ENCODE measurements around the gene SACM1L. TPM values are rescaled to one million over a fixed set of nuclear protein-coding genes. Genes with fewer than 3 reads are reported as not detected.

Gene SACM1L
- total RNA-seq, 4 donors from 2014 or later = 33.2 to 37.4 (median 36.2) TPM

DNA sequence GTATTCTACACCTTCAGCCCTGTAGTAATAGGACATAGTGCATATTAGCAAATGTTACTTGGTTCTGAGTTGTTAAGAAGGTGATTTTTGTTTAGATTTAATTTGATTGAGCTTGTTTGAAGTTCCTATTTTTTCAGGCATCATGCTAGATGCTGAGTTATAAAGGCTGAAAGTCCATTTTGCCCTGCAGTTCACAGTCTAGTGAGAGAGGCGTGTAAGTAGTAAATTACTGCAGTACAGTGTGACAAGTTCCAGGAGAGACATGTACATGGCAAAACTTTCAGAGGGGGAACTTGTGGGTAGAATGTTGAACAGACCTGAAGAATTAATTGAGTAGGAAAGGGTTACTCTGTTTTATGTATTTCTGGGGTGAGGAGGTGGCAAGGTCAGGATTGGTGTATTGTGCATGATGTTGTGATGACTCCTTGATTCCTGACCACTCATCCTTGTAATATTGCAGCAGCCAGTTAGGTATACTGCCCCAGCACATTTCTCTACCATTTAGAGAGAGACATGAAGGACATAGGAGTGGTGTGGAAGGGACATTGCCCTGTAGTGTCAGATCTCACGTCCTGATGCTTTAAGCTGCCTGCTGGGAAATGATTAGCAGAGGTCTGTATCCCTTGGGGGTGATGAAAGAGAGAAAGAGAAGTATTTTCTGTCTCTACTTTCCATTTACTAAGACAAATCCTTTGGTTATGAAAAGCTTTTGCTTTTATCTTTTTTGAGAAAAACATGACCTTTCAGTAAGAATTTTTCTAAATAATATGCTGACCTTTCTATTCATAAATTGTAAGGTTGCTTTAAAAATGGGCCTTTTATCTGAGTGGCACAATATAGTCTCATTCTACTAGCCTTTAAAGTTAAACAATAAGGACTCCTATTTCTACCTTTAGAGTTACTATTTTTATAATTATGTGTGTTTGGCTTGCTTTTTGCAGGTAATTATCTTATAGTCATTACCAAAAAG, 16.9 kb downstream of the SACM1L start:
- H3K9me3 ChIP-seq = no peaks in the 10 kb centered on the region
- WGBS = 69% methylated on average over 2 of the region's 2 CpGs
- no peak for DNase-seq (ENCODE audit: extremely low spot score)
- TF ChIP-seq EP300 (IDR thresholded peaks at IDR 0.05) (no peak), POLR2AphosphoS5 (IDR thresholded peaks at IDR 0.05) (no peak), POLR2A (IDR thresholded peaks at IDR 0.05; ENCODE audit: low read depth) (no peak)
- TF ChIP-seq, protein P1, sequence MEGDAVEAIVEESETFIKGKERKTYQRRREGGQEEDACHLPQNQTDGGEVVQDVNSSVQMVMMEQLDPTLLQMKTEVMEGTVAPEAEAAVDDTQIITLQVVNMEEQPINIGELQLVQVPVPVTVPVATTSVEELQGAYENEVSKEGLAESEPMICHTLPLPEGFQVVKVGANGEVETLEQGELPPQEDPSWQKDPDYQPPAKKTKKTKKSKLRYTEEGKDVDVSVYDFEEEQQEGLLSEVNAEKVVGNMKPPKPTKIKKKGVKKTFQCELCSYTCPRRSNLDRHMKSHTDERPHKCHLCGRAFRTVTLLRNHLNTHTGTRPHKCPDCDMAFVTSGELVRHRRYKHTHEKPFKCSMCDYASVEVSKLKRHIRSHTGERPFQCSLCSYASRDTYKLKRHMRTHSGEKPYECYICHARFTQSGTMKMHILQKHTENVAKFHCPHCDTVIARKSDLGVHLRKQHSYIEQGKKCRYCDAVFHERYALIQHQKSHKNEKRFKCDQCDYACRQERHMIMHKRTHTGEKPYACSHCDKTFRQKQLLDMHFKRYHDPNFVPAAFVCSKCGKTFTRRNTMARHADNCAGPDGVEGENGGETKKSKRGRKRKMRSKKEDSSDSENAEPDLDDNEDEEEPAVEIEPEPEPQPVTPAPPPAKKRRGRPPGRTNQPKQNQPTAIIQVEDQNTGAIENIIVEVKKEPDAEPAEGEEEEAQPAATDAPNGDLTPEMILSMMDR (IDR thresholded peaks at IDR 0.05) = no peak
- intact Hi-C loops (cut with DNase I) = no loop called here
- H3K36me3 ChIP-seq = peaks cover 18 to 66% (median 41%) of the 10 kb centered on the region in 4 donors
- no peak overlapping the region for H3K4me3 ChIP-seq
- H3K4me1 ChIP-seq = peaks cover 0 to 6% (median 3%) of the 10 kb centered on the region in 4 donors
- no peak overlapping the region for H3K27ac ChIP-seq (replicated peaks in 1 of 4)
- no peaks in the 10 kb centered on the region for H3K27me3 ChIP-seq

DNA sequence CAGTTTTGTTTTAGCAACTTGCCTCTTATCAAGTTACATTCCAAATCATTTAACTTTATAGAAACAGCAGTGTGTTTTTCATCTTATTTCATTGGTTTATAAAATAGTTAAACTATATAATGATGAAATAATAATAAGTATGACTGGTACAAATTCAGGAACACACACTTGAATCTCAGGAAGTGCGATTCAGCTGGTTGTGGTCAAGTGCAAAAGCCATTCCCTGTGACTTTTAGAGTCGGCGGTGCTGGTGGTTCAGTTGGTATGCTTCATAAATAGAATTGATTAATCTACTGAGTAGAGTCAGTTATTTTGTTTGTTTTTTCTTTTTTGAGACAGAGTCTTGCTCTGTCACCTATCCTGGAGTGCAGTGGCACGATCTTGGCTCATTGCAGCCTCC, 22.7 kb downstream of the SACM1L start:
- intact Hi-C loops (cut with DNase I) = no loop called here
- no peaks in the 10 kb centered on the region for H3K4me1 ChIP-seq
- H3K9me3 ChIP-seq = no peaks in the 10 kb centered on the region
- DNase-seq (ENCODE audit: extremely low spot score) = no peak
- no peaks in the 10 kb centered on the region for H3K27me3 ChIP-seq
- no peak overlapping the region for H3K27ac ChIP-seq (replicated peaks in 1 of 4)
- TF ChIP-seq EP300 (IDR thresholded peaks at IDR 0.05) (no peak), POLR2AphosphoS5 (IDR thresholded peaks at IDR 0.05) (no peak), POLR2A (IDR thresholded peaks at IDR 0.05; ENCODE audit: low read depth) (no peak)
- no peak overlapping the region for H3K4me3 ChIP-seq
- 90% methylated on average over 4 of the region's 4 CpGs for WGBS
- H3K36me3 ChIP-seq = peaks cover 42 to 87% (median 56%) of the 10 kb centered on the region in 4 donors

DNA sequence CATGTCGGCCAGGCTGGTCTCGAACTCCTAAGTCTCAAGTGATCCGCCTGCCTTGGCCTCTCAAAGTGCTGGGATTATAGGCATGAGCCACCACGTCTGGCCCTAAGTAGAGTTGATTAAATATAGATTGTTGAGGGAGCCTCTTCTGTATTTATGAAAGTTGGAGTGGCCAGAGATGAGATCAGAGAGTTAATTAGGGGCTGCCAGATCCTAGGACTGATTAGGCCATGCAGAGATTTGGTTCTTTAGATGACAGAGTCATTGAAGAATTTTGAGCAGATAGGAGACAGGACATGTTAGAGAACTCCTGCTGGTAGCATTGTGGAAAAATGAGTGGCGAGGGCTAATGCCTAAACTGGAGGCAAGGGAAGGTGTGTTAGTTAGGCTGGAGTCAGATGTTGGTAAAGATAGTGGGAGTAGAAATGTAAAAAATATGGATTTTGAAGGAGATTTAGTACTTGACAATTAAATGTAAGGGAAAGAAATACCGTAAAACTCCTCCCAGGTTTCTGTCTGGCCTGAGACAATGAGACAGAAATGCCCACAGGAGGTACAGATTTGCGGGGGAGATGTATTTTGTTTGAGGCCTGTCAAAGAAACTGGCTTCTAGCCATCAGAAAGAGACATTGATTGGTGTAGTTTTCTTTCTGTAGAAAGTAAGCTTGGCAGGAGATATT, 23.4 kb downstream of the SACM1L start:
- H3K4me3 ChIP-seq = no peak overlapping the region
- no peaks in the 10 kb centered on the region for H3K9me3 ChIP-seq
- no peaks in the 10 kb centered on the region for H3K4me1 ChIP-seq
- H3K27me3 ChIP-seq = no peaks in the 10 kb centered on the region
- TF ChIP-seq POLR2A (IDR thresholded peaks at IDR 0.05; ENCODE audit: low read depth) = no peak
- TF ChIP-seq EP300 (IDR thresholded peaks at IDR 0.05) = no peak
- TF ChIP-seq, protein P1 (IDR thresholded peaks at IDR 0.05) = no peak
- no peak for TF ChIP-seq POLR2AphosphoS5 (IDR thresholded peaks at IDR 0.05)
- intact Hi-C loops (cut with DNase I) = no loop called here
- DNase-seq (ENCODE audit: extremely low spot score) = no peak
- H3K27ac ChIP-seq (replicated peaks in 1 of 4) = no peak overlapping the region
- WGBS = 83% methylated on average over 7 of the region's 7 CpGs
- H3K36me3 ChIP-seq = peaks cover 41 to 87% (median 53%) of the 10 kb centered on the region in 4 donors

DNA sequence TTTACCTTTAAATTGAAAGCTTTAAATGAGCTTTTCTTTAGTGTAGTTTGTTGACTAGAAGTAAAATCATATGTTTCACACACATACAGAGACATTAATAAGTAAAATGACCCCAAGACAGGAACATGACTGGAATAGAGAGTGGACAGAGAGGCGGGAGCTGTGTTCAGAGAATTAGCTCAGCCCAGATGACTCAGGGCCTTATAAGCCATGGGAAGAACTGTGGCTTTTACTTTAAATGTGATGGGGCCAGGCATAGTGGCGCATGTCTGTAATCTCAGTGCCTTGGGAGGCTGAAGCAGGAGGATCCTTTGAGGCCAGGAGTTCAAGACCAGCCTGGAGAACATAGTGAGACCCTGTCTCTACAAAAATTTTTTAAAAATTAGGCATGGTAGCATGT, 26.7 kb downstream of the SACM1L start:
- no peak overlapping the region for H3K27ac ChIP-seq (replicated peaks in 1 of 4)
- peaks cover 0 to 20% (median 13%) of the 10 kb centered on the region in 4 donors for H3K4me1 ChIP-seq
- H3K36me3 ChIP-seq = peaks cover 27 to 69% (median 38%) of the 10 kb centered on the region in 4 donors
- 100% methylated on average over 2 of the region's 2 CpGs for WGBS
- H3K4me3 ChIP-seq = no peak overlapping the region
- H3K27me3 ChIP-seq = no peaks in the 10 kb centered on the region
- no peak for DNase-seq (ENCODE audit: extremely low spot score)
- intact Hi-C loops (cut with DNase I) = no loop called here
- TF ChIP-seq EP300 (IDR thresholded peaks at IDR 0.05) = no peak
- TF ChIP-seq, protein P1 (IDR thresholded peaks at IDR 0.05) = no peak
- TF ChIP-seq POLR2A (IDR thresholded peaks at IDR 0.05; ENCODE audit: low read depth) = no peak
- TF ChIP-seq POLR2AphosphoS5 (IDR thresholded peaks at IDR 0.05) = no peak
- H3K9me3 ChIP-seq = no peaks in the 10 kb centered on the region

DNA sequence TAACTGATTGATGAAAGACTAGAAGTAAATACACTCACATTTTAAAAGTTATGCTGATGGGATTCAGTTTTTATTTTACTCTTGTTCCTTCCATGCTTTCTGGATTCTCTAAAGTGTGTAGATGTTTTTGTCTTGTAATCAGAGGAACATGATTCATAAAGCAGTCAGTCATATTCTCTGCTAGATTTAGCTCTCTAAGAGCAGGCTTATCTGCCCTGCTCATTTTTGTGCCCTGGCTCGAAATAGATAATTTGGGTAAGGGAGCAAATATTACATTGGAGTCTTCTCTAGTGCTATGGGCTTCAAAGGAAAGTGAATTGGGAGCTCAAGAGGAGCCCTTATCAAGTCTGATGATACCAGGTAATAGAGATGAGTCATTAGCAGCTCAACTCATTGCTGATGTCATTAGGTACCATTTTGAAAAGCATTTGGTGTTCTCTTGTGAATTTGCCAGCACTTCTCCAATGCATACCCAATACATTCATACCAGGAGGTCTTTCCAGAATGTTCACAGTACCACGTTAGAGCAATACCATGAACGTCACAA, 27.7 kb downstream of the SACM1L start:
- H3K27ac ChIP-seq (replicated peaks in 1 of 4) = no peak overlapping the region
- intact Hi-C loops (cut with DNase I) = no loop called here
- peaks cover 22 to 68% (median 35%) of the 10 kb centered on the region in 4 donors for H3K36me3 ChIP-seq
- peaks cover 0 to 20% (median 13%) of the 10 kb centered on the region in 4 donors for H3K4me1 ChIP-seq
- H3K27me3 ChIP-seq = no peaks in the 10 kb centered on the region
- no peak overlapping the region for H3K4me3 ChIP-seq
- DNase-seq (ENCODE audit: extremely low spot score) = no peak
- TF ChIP-seq EP300 (IDR thresholded peaks at IDR 0.05) (no peak), POLR2A (IDR thresholded peaks at IDR 0.05; ENCODE audit: low read depth) (no peak), POLR2AphosphoS5 (IDR thresholded peaks at IDR 0.05) (no peak)
- TF ChIP-seq, protein P1 (IDR thresholded peaks at IDR 0.05) = no peak
- H3K9me3 ChIP-seq = no peaks in the 10 kb centered on the region
- WGBS = 96% methylated on average over 3 of the region's 3 CpGs
